Activated CD8-positive, alpha-beta T cell treated with anti-CD3 and anti-CD28 coated beads for 36 hours (primary cell): ENCODE data around the gene NISCH. TPM values are rescaled to one million over a fixed set of nuclear protein-coding genes. Genes with fewer than 3 reads are reported as not detected.
"Not testable (repeated sequence)": the region's sequence is repeated elsewhere in the genome, so short reads cannot be mapped to it uniquely, and the experiment has no call there.

Experiments
- ATAC-seq: fragments of 200-7000 bp; cut with Tn5 transposase; one replicate; pipeline ENCODE4 v1.10.0; 2021; ENCODE audit warnings: mild to moderate bottlenecking, moderate library complexity
- CTCF ChIA-PET: fragments of 350-600 bp; sonication (Branson Sonifier 250); formaldehyde crosslinking; loops from one replicate; lab custom pipeline; 2021; ENCODE audit warnings: antibody characterized with exemption; lab: Charles Lee
- POLR2A ChIA-PET: fragments of 350-600 bp; sonication (Branson Sonifier 250); formaldehyde crosslinking; loops from one replicate; lab custom pipeline; 2021; ENCODE audit warnings: antibody characterized with exemption; lab: Charles Lee
- DNase-seq: peaks from one replicate; pipeline ENCODE4 v3.0.0-alpha.2; 2020
- H3K27ac Mint-ChIP-seq: one replicate; pipeline ENCODE4 v1.8.0; 2021; ENCODE audit warnings: mild to moderate bottlenecking, mixed read lengths
- H3K27me3 Mint-ChIP-seq: one replicate; pipeline ENCODE4 v1.8.0; 2021; ENCODE audit warnings: mixed read lengths
- H3K36me3 Mint-ChIP-seq: one replicate; pipeline ENCODE4 v1.8.0; 2021; ENCODE audit warnings: low read depth, mixed read lengths
- H3K4me1 Mint-ChIP-seq: one replicate; pipeline ENCODE4 v1.8.0; 2021; ENCODE audit warnings: low read depth, mixed read lengths
- H3K4me3 Mint-ChIP-seq: one replicate; pipeline ENCODE4 v1.8.0; 2021; ENCODE audit warnings: mild to moderate bottlenecking, moderate library complexity, mixed read lengths
- H3K9me3 Mint-ChIP-seq: one replicate; pipeline ENCODE4 v1.8.0; 2021; ENCODE audit warnings: mixed read lengths
- intact Hi-C: fragments of 100-400 bp; cut with micrococcal nuclease; formaldehyde crosslinking; loops from one replicate; pipeline ENCODE4 v1.10.0; 2022
- total RNA-seq, 2 experiments: library from RNA; stranded (reverse); gene quantifications; one replicate each; pipeline ENCODE4 v1.2.3, GENCODE V29; 2021
- TF ChIP-seq, protein P1 (sequence below): fragments of 200-600 bp; IDR thresholded peaks from one replicate; pipeline ENCODE4 v1.8.0; 2022; ENCODE audit warnings: antibody characterized with exemption, mild to moderate bottlenecking

The NISCH gene
- total RNA-seq, 2 experiments from 2014 or later = 57.1 to 57.4 TPM

DNA sequence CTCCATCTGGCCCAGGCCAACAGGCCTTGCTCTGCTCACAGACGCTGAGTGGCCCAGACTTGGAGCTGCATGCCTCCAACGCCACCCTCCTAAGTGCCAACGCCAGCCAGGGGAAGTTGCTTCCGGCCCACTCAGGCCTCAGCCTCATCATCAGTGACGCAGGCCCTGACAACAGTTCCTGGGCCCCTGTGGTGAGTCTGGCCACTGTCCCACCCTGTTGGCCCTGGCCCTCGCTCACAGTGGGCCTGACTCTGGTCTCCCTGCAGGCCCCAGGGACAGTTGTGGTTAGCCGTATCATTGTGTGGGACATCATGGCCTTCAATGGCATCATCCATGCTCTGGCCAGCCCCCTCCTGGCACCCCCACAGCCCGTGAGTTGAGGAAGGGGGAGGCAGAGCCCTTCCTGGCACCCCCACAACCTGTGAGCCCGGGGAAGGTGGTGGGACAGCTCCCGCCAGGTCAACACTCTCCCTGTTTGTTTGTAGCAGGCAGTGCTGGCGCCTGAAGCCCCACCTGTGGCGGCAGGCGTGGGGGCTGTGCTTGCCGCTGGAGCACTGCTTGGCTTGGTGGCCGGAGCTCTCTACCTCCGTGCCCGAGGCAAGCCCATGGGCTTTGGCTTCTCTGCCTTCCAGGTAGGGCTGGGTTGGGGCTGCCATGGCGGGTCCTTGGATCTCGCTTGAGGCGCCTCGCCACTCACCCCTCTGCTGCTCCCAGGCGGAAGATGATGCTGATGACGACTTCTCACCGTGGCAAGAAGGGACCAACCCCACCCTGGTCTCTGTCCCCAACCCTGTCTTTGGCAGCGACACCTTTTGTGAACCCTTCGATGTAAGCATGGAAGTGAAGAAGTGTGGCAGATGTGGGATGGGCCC lies 68.2 kb downstream of the NISCH start:
- Mint-ChIP-seq H3K4me3 (no peak overlapping the region), H3K36me3 (peaks cover 9% of the 10 kb centered on the region), H3K9me3 (no peaks in the 10 kb centered on the region), H3K27ac (no peak overlapping the region), H3K27me3 (no peaks in the 10 kb centered on the region), H3K4me1 (no peaks in the 10 kb centered on the region)
- ATAC-seq (no peak), DNase-seq (no peak)
- TF ChIP-seq, protein P1, sequence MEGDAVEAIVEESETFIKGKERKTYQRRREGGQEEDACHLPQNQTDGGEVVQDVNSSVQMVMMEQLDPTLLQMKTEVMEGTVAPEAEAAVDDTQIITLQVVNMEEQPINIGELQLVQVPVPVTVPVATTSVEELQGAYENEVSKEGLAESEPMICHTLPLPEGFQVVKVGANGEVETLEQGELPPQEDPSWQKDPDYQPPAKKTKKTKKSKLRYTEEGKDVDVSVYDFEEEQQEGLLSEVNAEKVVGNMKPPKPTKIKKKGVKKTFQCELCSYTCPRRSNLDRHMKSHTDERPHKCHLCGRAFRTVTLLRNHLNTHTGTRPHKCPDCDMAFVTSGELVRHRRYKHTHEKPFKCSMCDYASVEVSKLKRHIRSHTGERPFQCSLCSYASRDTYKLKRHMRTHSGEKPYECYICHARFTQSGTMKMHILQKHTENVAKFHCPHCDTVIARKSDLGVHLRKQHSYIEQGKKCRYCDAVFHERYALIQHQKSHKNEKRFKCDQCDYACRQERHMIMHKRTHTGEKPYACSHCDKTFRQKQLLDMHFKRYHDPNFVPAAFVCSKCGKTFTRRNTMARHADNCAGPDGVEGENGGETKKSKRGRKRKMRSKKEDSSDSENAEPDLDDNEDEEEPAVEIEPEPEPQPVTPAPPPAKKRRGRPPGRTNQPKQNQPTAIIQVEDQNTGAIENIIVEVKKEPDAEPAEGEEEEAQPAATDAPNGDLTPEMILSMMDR = no peak
- intact Hi-C loops = no loop called here
- POLR2A ChIA-PET = no interaction called here
- CTCF ChIA-PET = no interaction called here

DNA sequence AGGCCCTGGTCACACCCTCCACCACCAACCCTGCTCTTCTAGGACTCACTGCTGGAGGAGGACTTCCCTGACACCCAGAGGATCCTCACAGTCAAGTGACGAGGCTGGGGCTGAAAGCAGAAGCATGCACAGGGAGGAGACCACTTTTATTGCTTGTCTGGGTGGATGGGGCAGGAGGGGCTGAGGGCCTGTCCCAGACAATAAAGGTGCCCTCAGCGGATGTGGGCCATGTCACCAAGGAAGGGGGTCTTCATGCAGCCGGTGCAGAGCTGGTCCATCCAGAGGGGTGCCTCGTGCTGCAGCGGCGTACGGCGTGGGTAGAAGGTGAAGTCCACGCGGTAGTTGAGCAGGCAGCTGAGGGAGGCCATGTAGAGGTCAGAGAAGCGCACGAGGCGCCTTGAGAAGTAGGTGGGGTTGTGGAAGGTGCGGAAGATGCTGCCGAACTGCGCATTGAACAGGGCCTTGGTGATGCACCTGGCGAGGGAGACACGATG lies 68.9 kb downstream of the NISCH start:
- TF ChIP-seq, protein P1 = no peak
- H3K9me3 Mint-ChIP-seq = no peaks in the 10 kb centered on the region
- DNase-seq (no peak), ATAC-seq (no peak)
- no peaks in the 10 kb centered on the region for H3K4me1 Mint-ChIP-seq
- no peaks in the 10 kb centered on the region for H3K27me3 Mint-ChIP-seq
- no peak overlapping the region for H3K4me3 Mint-ChIP-seq
- peaks cover 9% of the 10 kb centered on the region for H3K36me3 Mint-ChIP-seq
- ChIA-PET POLR2A (no interaction called here), CTCF (no interaction called here)
- no peak overlapping the region for H3K27ac Mint-ChIP-seq
- intact Hi-C loops = no loop called here

DNA sequence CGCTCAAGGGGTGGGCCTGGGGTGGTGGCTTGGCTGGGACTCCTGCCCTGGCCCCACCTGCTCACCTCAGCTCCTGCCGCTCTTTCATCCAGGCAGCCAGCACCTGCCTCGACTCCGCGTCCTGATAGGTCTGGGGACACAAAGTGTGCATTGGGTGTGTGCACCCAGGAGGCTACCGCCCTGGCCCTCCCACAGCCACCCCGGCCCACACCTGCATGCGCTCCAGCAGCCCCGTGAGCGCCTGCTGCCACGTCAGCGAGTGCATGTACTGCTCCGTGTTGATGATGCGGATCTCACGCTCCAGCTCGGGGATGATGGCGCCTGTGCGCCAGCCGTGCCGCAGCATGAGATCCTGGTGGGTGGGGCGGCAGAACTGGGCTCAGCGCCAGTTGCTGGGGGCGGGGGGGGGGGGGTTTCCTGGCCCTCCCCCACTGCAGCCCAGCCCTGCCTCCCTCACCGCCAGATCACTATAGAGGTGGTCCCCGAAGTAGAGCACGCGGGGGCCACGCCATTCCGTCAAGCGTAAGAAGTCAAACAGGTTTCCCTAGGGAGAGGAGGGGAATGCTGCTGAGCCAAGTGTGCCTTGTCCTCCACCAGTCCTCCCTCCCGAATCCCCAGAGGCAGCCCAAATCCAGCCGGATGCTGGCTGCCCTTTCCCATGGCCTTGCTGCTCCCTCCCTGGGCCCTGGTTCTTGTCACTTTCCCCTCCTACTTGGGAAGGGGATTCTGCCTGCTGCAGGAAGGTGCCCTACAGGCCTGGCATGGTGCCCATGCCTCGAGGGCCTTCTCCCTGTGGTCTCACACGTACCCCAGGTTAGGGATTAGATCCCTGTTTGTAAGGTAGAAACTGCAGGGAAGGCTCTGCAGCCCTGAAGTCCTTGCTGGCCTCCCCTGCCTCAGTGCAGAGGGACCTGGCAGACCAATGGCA lies 69.6 kb downstream of the NISCH start:
- no peaks in the 10 kb centered on the region for H3K4me1 Mint-ChIP-seq
- no peaks in the 10 kb centered on the region for H3K9me3 Mint-ChIP-seq
- TF ChIP-seq, protein P1 = no peak
- DNase-seq = no peak
- no peaks in the 10 kb centered on the region for H3K27me3 Mint-ChIP-seq
- ATAC-seq = no peak
- no peak overlapping the region for H3K4me3 Mint-ChIP-seq
- ChIA-PET POLR2A (no interaction called here), CTCF (no interaction called here)
- peaks cover 9% of the 10 kb centered on the region for H3K36me3 Mint-ChIP-seq
- intact Hi-C loops = no loop called here
- no peak overlapping the region for H3K27ac Mint-ChIP-seq

DNA sequence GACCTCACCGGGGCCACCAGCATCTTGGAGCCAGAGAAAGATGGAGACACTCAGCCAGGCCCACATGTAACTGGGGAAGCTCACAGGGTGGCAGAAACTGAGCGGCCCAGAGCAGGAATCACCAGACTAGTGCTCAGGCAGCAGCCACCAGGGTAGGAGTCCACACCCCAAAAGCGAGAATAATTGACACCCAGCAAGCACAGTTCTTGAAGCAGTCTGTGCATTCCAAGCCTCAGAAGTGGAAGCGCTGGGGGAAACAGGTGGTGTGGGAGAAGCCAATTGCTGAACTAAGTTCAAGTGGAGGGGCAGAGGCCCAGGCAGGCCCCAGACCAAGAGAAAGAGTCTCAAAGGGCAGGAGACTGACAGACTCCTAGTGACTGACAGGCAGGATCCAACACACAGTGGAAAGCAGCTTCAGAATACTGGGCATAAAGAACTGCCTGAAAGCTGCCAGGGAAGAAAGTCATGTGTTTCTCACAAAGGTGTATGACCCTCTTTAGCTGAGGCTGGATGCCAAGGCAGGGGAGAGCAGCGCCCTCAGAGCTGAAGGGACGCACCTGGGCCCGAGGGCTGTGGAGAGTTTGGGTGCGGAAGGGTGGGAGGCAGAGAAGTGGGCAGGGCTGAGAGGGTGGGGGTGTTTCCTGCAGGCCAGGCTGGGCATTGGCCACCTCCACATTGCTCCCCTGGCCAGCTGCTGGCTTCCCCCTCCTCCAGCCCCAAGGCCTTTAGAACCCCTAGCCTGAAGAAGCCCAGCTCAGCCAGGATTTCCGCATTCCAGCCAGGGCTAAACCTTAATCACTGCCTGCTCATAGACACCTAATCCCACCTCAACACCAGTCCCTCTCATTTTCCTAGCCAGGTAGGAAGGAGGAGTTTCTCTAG lies 70.5 kb downstream of the NISCH start:
- ATAC-seq = no peak
- H3K27ac Mint-ChIP-seq = no peak overlapping the region
- no peaks in the 10 kb centered on the region for H3K27me3 Mint-ChIP-seq
- no peak overlapping the region for H3K4me3 Mint-ChIP-seq
- H3K4me1 Mint-ChIP-seq = no peaks in the 10 kb centered on the region
- TF ChIP-seq, protein P1 = no peak
- DNase-seq = no peak
- POLR2A ChIA-PET = interaction anchor here (0.7 to 0.8 kb wide), 2 partner anchors 43 to 69 kb away, joined by 3 to 4 read pairs; no protein-coding TSS in a partner anchor
- H3K36me3 Mint-ChIP-seq = peaks cover 9% of the 10 kb centered on the region
- CTCF ChIA-PET = interaction anchor here (1.2 kb wide), 1 partner anchor 187 kb away, joined by 4 read pairs; no protein-coding TSS in a partner anchor
- intact Hi-C loops = no loop called here
- no peaks in the 10 kb centered on the region for H3K9me3 Mint-ChIP-seq

DNA sequence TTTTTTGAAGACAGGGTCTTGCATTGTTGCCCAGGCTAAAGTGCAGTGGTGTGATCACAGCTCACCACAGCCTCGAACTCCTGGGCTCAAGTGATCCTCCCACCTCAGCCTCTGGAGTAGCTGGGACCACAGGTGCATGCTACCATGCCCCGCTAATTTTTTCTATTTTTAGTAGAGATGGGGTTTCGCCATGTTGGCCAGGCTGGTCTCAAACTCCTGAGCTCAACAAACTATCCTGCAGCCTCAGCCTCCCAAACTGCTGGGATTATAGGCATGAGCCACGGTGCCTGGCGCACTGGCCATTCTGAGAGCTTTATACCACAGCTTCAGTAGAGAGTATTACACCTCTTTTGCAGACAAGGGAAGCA lies 71.3 kb downstream of the NISCH start:
- H3K9me3 Mint-ChIP-seq, H3K27ac Mint-ChIP-seq, H3K27me3 Mint-ChIP-seq, DNase-seq, H3K36me3 Mint-ChIP-seq, intact Hi-C loops, H3K4me3 Mint-ChIP-seq, H3K4me1 Mint-ChIP-seq, ATAC-seq: not testable (repeated sequence)
- CTCF ChIA-PET = interaction anchor here (1.2 kb wide), 1 partner anchor 187 kb away, joined by 4 read pairs; no protein-coding TSS in a partner anchor
- POLR2A ChIA-PET = interaction anchor here (0.8 kb wide), 1 partner anchor 70 kb away, joined by 4 read pairs; no protein-coding TSS in a partner anchor
